Activated CD8-positive, alpha-beta T cell treated with anti-CD3 and anti-CD28 coated beads for 36 hours (primary cell): ENCODE measurements around the gene KCNIP3. TPM values are rescaled to one million over a fixed set of nuclear protein-coding genes. Genes with fewer than 3 reads are reported as not detected.

Experiments used
- ATAC-seq: fragments of 200-7000 bp; cut with Tn5 transposase; one replicate; pipeline ENCODE4 v1.10.0; 2021; ENCODE audit warnings: mild to moderate bottlenecking, moderate library complexity
- CTCF ChIA-PET: fragments of 350-600 bp; sonication (Branson Sonifier 250); formaldehyde crosslinking; loops from one replicate; lab custom pipeline; 2021; ENCODE audit warnings: antibody characterized with exemption; lab: Charles Lee
- POLR2A ChIA-PET: fragments of 350-600 bp; sonication (Branson Sonifier 250); formaldehyde crosslinking; loops from one replicate; lab custom pipeline; 2021; ENCODE audit warnings: antibody characterized with exemption; lab: Charles Lee
- DNase-seq: peaks from one replicate; pipeline ENCODE4 v3.0.0-alpha.2; 2020
- H3K27ac Mint-ChIP-seq: one replicate; pipeline ENCODE4 v1.8.0; 2021; ENCODE audit warnings: mild to moderate bottlenecking, mixed read lengths
- H3K27me3 Mint-ChIP-seq: one replicate; pipeline ENCODE4 v1.8.0; 2021; ENCODE audit warnings: mixed read lengths
- H3K36me3 Mint-ChIP-seq: one replicate; pipeline ENCODE4 v1.8.0; 2021; ENCODE audit warnings: low read depth, mixed read lengths
- H3K4me1 Mint-ChIP-seq: one replicate; pipeline ENCODE4 v1.8.0; 2021; ENCODE audit warnings: low read depth, mixed read lengths
- H3K4me3 Mint-ChIP-seq: one replicate; pipeline ENCODE4 v1.8.0; 2021; ENCODE audit warnings: mild to moderate bottlenecking, moderate library complexity, mixed read lengths
- H3K9me3 Mint-ChIP-seq: one replicate; pipeline ENCODE4 v1.8.0; 2021; ENCODE audit warnings: mixed read lengths
- intact Hi-C: fragments of 100-400 bp; cut with micrococcal nuclease; formaldehyde crosslinking; loops from one replicate; pipeline ENCODE4 v1.10.0; 2022
- total RNA-seq, 2 experiments: library from RNA; stranded (reverse); gene quantifications; one replicate each; pipeline ENCODE4 v1.2.3, GENCODE V29; 2021
- TF ChIP-seq, protein P1 (sequence below): fragments of 200-600 bp; IDR thresholded peaks from one replicate; pipeline ENCODE4 v1.8.0; 2022; ENCODE audit warnings: antibody characterized with exemption, mild to moderate bottlenecking

The KCNIP3 gene
- total RNA-seq, 2 experiments from 2014 or later, result not detected

DNA sequence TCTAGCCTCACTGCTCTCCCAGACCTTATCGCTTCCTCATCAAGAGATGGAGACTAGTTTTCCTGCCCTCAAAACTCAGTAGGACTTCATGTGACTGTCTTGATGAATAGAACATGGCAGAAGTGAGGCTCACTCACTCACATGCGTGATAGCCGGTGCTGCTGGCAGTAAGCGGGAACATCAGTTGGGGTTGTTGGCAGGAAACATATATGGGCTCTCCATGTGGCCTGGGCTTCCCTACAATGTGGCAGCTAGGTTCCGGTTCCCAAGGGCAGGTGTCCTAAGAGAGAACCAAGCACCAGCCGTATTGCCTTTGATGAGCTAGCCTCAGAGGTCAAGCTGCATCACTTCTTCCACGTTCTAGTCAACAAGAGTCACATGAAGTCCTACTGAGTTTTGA lies 90.2 kb downstream of the KCNIP3 start:
- ChIA-PET POLR2A (interaction anchor here (0.6 kb wide), 1 partner anchor 399 kb away, joined by 3 read pairs; no protein-coding TSS in a partner anchor), CTCF (interaction anchor here (0.9 to 1.7 kb wide), 2 partner anchors 8 to 42 kb away, joined by 4 to 7 read pairs; no protein-coding TSS in a partner anchor)
- Mint-ChIP-seq H3K27ac (no peak overlapping the region), H3K27me3 (peaks cover 4% of the 10 kb centered on the region), H3K9me3 (no peaks in the 10 kb centered on the region), H3K4me1 (no peaks in the 10 kb centered on the region), H3K36me3 (no peaks in the 10 kb centered on the region), H3K4me3 (no peak overlapping the region)
- intact Hi-C loops, result no loop called here
- no peak for ATAC-seq
- TF ChIP-seq, protein P1, sequence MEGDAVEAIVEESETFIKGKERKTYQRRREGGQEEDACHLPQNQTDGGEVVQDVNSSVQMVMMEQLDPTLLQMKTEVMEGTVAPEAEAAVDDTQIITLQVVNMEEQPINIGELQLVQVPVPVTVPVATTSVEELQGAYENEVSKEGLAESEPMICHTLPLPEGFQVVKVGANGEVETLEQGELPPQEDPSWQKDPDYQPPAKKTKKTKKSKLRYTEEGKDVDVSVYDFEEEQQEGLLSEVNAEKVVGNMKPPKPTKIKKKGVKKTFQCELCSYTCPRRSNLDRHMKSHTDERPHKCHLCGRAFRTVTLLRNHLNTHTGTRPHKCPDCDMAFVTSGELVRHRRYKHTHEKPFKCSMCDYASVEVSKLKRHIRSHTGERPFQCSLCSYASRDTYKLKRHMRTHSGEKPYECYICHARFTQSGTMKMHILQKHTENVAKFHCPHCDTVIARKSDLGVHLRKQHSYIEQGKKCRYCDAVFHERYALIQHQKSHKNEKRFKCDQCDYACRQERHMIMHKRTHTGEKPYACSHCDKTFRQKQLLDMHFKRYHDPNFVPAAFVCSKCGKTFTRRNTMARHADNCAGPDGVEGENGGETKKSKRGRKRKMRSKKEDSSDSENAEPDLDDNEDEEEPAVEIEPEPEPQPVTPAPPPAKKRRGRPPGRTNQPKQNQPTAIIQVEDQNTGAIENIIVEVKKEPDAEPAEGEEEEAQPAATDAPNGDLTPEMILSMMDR, result no peak
- DNase-seq, result no peak

DNA sequence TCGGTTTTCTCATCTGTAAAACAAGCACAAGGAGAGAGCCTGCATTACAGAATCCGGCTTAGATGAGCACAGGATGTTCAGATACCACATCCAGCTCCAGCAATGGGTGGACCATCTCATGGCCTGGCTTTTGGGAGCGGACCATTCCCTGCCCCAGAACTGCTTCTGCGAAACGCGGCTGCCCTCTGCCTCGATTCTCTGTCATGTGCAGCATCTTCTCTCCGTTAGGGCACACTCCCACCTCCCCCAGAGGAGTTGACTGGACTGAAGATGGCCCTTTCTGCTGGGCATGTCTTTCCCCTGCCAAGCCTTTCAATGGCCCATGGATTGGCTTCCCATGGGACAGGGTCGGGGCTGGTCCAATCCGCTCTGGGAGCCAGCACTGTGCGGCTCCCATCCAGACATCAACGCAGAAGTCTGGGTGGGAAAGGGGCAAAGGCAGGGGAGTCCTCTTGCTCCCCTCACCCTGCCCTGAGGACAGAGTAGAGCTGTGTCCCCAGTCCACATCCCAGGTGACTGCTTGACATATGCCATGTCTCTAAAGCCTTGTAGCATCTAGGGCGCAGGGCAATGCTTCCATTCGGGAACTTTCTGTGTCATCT lies 91.0 kb downstream of the KCNIP3 start:
- H3K27ac Mint-ChIP-seq, result no peak overlapping the region
- no peaks in the 10 kb centered on the region for H3K9me3 Mint-ChIP-seq
- H3K4me1 Mint-ChIP-seq, result no peaks in the 10 kb centered on the region
- intact Hi-C loops, result no loop called here
- ATAC-seq (no peak), DNase-seq (no peak)
- H3K27me3 Mint-ChIP-seq, result peaks cover 4% of the 10 kb centered on the region
- TF ChIP-seq, protein P1, result no peak
- H3K36me3 Mint-ChIP-seq, result no peaks in the 10 kb centered on the region
- ChIA-PET CTCF (interaction anchor here (0.6 to 2.6 kb wide), 9 partner anchors 8 to 48 kb away, joined by 3 to 25 read pairs (median 4); partner anchors contain the start of gene FAHD2A), POLR2A (interaction anchor here (0.6 kb wide), 1 partner anchor 400 kb away, joined by 3 read pairs; no protein-coding TSS in a partner anchor)
- H3K4me3 Mint-ChIP-seq, result no peak overlapping the region

DNA sequence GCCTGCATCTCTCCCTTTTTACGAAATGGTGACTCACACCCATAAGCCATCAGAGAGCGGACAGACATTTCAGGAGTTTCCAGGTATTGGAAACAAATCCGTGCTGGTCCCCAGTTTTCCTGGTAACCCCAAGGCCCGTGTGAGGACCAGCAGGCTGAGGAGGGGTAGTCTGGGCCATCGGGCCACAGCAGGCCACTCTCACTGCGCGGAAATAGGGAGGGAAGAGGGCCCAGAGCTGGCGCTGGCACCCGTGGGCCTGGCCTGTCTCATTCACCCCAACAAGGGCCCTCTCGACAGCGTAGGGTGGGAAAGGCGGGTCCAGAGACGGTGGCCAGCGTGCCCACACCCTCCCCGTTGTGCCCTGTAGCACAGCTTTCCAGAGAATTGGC lies 91.7 kb downstream of the KCNIP3 start:
- TF ChIP-seq, protein P1, result no peak
- ChIA-PET CTCF (interaction anchor here (0.6 to 2.6 kb wide), 19 partner anchors 9 to 422 kb away, joined by 3 to 25 read pairs (median 4); partner anchors contain the start of gene FAHD2A), POLR2A (no interaction called here)
- DNase-seq (no peak), ATAC-seq (peak; percentile 29)
- intact Hi-C loops, result no loop called here
- H3K27me3 Mint-ChIP-seq, result peaks cover 4% of the 10 kb centered on the region
- no peak overlapping the region for H3K4me3 Mint-ChIP-seq
- no peaks in the 10 kb centered on the region for H3K4me1 Mint-ChIP-seq
- no peaks in the 10 kb centered on the region for H3K36me3 Mint-ChIP-seq
- H3K9me3 Mint-ChIP-seq, result no peaks in the 10 kb centered on the region
- H3K27ac Mint-ChIP-seq, result no peak overlapping the region

DNA sequence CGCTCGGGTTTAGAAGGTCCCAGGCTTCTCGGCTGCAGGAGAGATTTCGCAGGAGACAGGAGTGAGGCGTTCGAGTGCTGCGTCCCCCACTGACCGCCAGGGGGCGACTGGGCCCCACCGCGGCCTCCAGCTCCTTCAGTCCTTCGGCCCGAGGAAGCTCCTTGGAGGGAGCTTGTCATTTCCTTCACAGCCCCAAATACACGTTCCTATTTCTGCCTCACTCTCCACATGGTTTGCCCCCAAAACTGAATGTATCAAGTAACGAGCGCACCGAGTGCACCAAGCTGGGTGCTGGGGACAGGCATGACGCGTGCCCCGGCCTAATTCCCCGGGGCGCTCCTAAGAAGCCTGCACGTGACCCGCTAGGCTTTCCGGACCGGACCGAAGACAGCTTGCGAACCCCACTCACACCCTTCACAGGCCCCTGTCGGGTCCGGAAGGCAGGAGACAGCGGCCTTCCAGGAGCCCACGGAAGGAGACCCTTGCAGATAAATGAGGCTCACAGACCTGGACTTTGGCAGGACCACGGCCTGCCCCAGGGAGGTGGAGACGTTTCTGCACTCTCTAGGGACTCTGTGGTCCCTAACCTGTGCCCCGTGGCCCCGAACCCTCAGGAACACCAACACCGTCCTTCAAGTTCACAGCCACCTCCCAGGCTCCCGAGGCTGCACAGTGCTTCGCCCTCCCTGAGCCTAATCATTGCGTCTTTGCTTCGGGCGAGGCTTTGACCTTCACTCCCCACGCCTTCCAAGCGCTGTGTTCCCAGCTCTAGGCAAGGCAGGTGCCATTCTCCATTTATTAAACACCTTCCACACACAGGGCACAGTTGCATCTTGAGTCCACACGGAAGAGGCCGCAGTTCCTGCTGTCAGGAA lies 92.3 kb downstream of the KCNIP3 start:
- peak; percentile 91 for ATAC-seq
- Mint-ChIP-seq H3K36me3 (no peaks in the 10 kb centered on the region), H3K9me3 (no peaks in the 10 kb centered on the region), H3K4me1 (no peaks in the 10 kb centered on the region), H3K27me3 (peaks cover 4% of the 10 kb centered on the region), H3K27ac (no peak overlapping the region), H3K4me3 (no peak overlapping the region)
- CTCF ChIA-PET, result interaction anchor here (0.6 to 2.6 kb wide), 22 partner anchors 8 to 422 kb away, joined by 3 to 25 read pairs (median 4); partner anchors contain the start of gene FAHD2A
- DNase-seq, result peak; percentile 67
- POLR2A ChIA-PET, result no interaction called here
- TF ChIP-seq, protein P1, result peak; percentile 91
- intact Hi-C loops, result no loop called here
